ENCODE data around the gene ITK. TPM values are rescaled to one million over a fixed set of nuclear protein-coding genes. Genes with fewer than 3 reads are reported as not detected.

The ITK gene
- polyA plus RNA-seq, 2 of the 4 experiments (the other 2 are of a cell fraction), result not detected

GRCh38 chr5:157267761-157268480 is 87.3 kb downstream of the ITK start:
- POLR2A ChIA-PET, result no interaction called here
- 77% methylated on average over 8 of the region's 8 CpGs for WGBS (ENCODE audit: missing lambda C conversion rate)
- Histone ChIP-seq H3K27ac (no peak overlapping the region), H3K4me2 (no peak overlapping the region), H3K9me3 (no peaks in the 10 kb centered on the region), H3K4me1 (peaks cover 25% of the 10 kb centered on the region), H3K4me3 (no peak overlapping the region)
- FAIRE-seq (no peak), DNase-seq (ENCODE audit: low read depth in 1 of 2, low spot score in 1 of 2) (no peak), ATAC-seq (no peak)
- TF ChIP-seq CBX8 (IDR thresholded peaks at IDR 0.05) (no peak), SREBF2 (IDR thresholded peaks at IDR 0.05) (no peak), FOSL2 (IDR thresholded peaks at IDR 0.05) (no peak), FOSL2 (CRISPR knock-in tag; IDR thresholded peaks at IDR 0.05) (no peak), JUN (IDR thresholded peaks at IDR 0.05) (no peak), MYC (IDR thresholded peaks at IDR 0.05; ENCODE audit: borderline replicate concordance, low read length) (no peak), RAD21 (conservative IDR thresholded peaks at IDR 0.05 in 1 of 2, IDR thresholded peaks at IDR 0.05 in 1 of 2) (no peak), HOXB5 (CRISPR knock-in tag; IDR thresholded peaks at IDR 0.05) (no peak), HOXB13 (CRISPR knock-in tag; IDR thresholded peaks at IDR 0.05; ENCODE audit: low read depth) (no peak), KDM1A (IDR thresholded peaks at IDR 0.05; ENCODE audit: low read depth) (no peak), SMC3 (IDR thresholded peaks at IDR 0.05) (no peak), KDM5A (IDR thresholded peaks at IDR 0.05) (no peak), CTCF (IDR thresholded peaks at IDR 0.05) (no peak), RNF2 (IDR thresholded peaks at IDR 0.05; ENCODE audit: borderline replicate concordance, low read depth) (no peak), JUNB (IDR thresholded peaks at IDR 0.05) (no peak), FOXS1 (CRISPR knock-in tag; IDR thresholded peaks at IDR 0.05) (no peak), RFX5 (IDR thresholded peaks at IDR 0.05) (no peak)
- TF ChIP-seq, protein P1, sequence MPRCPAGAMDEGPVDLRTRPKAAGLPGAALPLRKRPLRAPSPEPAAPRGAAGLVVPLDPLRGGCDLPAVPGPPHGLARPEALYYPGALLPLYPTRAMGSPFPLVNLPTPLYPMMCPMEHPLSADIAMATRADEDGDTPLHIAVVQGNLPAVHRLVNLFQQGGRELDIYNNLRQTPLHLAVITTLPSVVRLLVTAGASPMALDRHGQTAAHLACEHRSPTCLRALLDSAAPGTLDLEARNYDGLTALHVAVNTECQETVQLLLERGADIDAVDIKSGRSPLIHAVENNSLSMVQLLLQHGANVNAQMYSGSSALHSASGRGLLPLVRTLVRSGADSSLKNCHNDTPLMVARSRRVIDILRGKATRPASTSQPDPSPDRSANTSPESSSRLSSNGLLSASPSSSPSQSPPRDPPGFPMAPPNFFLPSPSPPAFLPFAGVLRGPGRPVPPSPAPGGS (IDR thresholded peaks at IDR 0.05), result no peak
- TF ChIP-seq, protein P2, sequence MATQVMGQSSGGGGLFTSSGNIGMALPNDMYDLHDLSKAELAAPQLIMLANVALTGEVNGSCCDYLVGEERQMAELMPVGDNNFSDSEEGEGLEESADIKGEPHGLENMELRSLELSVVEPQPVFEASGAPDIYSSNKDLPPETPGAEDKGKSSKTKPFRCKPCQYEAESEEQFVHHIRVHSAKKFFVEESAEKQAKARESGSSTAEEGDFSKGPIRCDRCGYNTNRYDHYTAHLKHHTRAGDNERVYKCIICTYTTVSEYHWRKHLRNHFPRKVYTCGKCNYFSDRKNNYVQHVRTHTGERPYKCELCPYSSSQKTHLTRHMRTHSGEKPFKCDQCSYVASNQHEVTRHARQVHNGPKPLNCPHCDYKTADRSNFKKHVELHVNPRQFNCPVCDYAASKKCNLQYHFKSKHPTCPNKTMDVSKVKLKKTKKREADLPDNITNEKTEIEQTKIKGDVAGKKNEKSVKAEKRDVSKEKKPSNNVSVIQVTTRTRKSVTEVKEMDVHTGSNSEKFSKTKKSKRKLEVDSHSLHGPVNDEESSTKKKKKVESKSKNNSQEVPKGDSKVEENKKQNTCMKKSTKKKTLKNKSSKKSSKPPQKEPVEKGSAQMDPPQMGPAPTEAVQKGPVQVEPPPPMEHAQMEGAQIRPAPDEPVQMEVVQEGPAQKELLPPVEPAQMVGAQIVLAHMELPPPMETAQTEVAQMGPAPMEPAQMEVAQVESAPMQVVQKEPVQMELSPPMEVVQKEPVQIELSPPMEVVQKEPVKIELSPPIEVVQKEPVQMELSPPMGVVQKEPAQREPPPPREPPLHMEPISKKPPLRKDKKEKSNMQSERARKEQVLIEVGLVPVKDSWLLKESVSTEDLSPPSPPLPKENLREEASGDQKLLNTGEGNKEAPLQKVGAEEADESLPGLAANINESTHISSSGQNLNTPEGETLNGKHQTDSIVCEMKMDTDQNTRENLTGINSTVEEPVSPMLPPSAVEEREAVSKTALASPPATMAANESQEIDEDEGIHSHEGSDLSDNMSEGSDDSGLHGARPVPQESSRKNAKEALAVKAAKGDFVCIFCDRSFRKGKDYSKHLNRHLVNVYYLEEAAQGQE (IDR thresholded peaks at IDR 0.05), result no peak
- CTCF ChIA-PET, result interaction anchor here (1.0 to 8.4 kb wide), 5 partner anchors 9 to 475 kb away, joined by 4 to 49 read pairs (median 7); partner anchors contain the start of gene LSM11

DNA sequence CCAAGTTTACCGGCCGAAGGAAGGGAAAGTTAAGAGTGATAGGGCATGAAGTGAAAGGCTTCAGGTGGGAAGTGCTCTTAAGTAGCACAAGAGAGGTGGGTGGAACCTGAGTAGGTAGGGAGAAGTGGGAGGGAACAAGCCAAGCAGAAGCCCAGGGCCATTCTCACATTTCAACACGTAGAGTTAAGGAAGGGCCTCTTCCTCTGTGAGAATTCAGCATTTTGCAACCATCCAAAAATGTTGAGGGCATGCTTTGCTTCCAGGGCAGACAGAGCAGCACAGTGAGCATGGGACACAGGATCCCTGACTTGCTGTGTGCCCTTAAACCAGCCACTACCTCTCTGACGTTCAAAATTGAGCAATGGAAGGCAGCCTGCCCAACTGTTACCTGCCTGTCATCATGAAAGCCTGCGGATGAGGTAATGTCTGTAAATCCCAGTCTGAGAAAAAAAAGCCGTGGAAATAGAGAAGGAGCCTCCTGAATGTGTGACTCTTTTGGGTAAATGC is 88.6 kb downstream of the ITK start:
- ChIA-PET POLR2A (no interaction called here), CTCF (interaction anchor here (1.0 kb wide), 1 partner anchor 15 kb away, joined by 3 read pairs; no protein-coding TSS in a partner anchor)
- H3K27ac ChIP-seq, result no peak overlapping the region
- FAIRE-seq, result no peak
- no peak overlapping the region for H3K4me2 ChIP-seq
- 88% methylated on average over 6 of the region's 6 CpGs for WGBS (ENCODE audit: missing lambda C conversion rate)
- no peak for ATAC-seq
- peaks cover 25% of the 10 kb centered on the region for H3K4me1 ChIP-seq
- no peaks in the 10 kb centered on the region for H3K9me3 ChIP-seq
- no peak for DNase-seq (ENCODE audit: low read depth in 1 of 2, low spot score in 1 of 2)
- H3K4me3 ChIP-seq, result no peak overlapping the region
- TF ChIP-seq, protein P2 (IDR thresholded peaks at IDR 0.05), result no peak
- TF ChIP-seq EHMT2 (IDR thresholded peaks at IDR 0.05; ENCODE audit: low read depth) (no peak), RARB (CRISPR knock-in tag; IDR thresholded peaks at IDR 0.05) (no peak), MAFK (IDR thresholded peaks at IDR 0.05; ENCODE audit: partially characterized antibody) (no peak), PHF8 (IDR thresholded peaks at IDR 0.05; ENCODE audit: borderline replicate concordance, low read depth) (no peak), NR3C1 (IDR thresholded peaks at IDR 0.05) (no peak), FOXS1 (CRISPR knock-in tag; IDR thresholded peaks at IDR 0.05) (no peak), POLR2AphosphoS2 (conservative IDR thresholded peaks at IDR 0.05; ENCODE audit: low read length) (no peak), FOSL2 (IDR thresholded peaks at IDR 0.05) (no peak), FOSL2 (CRISPR knock-in tag; IDR thresholded peaks at IDR 0.05) (no peak), HES2 (IDR thresholded peaks at IDR 0.05) (no peak), TP53 (CRISPR knock-in tag; IDR thresholded peaks at IDR 0.05) (no peak)

All from A549 (cell line).